Measurements from ENCODE around the gene GDF10.

DNA sequence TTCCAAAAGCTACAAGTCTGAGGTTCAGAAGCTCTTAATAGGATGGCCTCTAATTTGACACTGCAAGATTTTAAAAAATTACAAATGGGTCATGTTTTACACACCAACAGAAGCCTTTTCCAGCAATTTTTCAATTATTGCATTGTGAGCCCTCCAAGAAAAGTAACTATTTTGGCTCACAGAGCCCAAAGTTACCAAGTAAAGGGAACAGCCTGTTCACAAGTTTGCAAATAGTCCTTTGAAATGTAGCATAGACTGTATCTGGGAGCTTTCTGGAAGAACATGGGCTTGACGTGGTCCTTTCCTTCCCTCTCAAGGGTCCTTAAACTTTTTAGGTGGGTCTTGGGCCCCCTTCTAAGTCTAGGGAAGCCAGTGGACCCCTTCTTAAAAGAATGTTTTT, 1.3 kb upstream of the GDF10 start:
- TF ChIP-seq, protein P1, sequence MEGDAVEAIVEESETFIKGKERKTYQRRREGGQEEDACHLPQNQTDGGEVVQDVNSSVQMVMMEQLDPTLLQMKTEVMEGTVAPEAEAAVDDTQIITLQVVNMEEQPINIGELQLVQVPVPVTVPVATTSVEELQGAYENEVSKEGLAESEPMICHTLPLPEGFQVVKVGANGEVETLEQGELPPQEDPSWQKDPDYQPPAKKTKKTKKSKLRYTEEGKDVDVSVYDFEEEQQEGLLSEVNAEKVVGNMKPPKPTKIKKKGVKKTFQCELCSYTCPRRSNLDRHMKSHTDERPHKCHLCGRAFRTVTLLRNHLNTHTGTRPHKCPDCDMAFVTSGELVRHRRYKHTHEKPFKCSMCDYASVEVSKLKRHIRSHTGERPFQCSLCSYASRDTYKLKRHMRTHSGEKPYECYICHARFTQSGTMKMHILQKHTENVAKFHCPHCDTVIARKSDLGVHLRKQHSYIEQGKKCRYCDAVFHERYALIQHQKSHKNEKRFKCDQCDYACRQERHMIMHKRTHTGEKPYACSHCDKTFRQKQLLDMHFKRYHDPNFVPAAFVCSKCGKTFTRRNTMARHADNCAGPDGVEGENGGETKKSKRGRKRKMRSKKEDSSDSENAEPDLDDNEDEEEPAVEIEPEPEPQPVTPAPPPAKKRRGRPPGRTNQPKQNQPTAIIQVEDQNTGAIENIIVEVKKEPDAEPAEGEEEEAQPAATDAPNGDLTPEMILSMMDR (IDR thresholded peaks at IDR 0.05): no peak
- TF ChIP-seq POLR2A (IDR thresholded peaks at IDR 0.05): no peak

Data from lower leg skin (tissue), 3 donors.